Myocyte (in vitro differentiated cells): ENCODE measurements around the gene SRCAP. TPM values are rescaled to one million over a fixed set of nuclear protein-coding genes. Genes with fewer than 3 reads are reported as not detected.

ENCODE experiments used
- DNase-seq: peaks from one replicate; pipeline ENCODE4 v3.0.0-alpha.2; 2012; ENCODE audit warnings: low read depth
- total RNA-seq: library from RNA; depleted of rRNA; stranded (reverse); fragments of >200 nt; gene quantifications from 2 replicates; pipeline ENCODE4 v1.2.3, GENCODE V29; 2014

Gene SRCAP
- total RNA-seq, 1 donor from 2014 or later: 13.9 TPM

DNA sequence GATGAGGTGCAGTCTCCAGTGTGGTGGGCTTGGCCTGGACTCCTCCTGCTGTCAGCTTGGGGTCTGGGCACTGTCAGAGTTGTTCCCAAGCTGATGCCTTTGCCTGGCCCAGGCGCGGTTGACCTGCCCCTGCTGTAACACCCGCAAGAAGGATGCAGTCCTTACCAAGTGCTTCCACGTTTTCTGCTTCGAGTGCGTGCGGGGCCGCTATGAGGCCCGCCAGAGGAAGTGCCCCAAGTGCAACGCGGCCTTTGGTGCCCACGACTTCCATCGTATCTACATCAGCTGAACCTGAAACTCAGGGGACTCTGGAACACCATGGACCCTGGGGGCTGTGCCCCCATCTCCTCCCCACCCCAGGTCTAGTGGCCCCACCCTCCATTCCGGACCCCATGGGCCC, 74.9 kb downstream of the SRCAP start:
- DNase-seq: no peak

DNA sequence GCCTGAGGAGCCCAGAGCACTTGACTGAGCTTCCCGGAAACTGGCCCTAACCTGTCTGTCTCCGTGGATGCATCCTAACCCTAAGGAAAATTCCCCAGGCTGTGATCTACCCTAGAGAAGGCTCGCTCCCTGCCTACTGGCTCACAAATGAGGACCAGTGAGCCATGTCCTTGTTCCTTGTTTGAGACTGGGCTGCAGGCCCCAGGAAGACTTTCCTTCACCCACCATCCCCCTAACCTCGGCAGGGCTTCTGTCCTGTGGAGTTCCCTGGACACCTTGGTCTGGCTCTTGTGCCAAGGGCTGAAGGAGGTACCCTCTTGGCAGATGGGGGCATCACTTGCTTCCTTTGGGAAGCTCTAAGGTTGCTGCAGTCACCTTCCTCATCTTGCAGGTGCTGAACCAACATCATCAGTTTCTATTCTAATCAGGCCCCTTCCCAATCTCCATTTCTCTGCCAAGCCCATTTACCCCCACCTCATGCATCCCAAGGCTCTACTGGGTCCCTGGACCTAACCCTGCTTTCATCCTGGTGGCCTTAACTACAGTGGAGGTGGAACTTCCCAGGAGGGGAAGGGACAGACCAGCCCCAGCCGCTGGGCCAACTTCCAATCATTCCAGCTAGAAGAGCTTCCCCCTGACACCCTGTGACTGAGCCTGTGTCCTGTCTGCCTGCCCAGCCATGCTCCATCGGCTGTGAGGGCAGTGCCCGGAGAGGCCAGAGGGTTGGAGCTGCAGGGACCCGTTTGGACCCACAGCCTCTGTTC, 75.6 kb downstream of the SRCAP start:
- DNase-seq: no peak

DNA sequence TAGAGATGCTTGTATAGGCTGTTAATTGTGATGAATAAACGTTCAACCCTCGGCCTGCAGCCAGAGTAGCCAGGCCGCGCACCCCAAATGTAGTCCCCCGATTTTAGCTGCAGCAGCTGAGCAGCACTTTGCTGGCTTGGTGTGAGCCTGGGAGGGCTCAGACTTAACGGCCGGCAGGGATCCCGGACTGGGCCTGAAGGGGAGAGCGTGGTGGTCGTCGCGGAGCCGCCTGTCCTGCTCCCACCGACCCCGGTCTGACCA, 76.1 kb downstream of the SRCAP start:
- no peak for DNase-seq

DNA sequence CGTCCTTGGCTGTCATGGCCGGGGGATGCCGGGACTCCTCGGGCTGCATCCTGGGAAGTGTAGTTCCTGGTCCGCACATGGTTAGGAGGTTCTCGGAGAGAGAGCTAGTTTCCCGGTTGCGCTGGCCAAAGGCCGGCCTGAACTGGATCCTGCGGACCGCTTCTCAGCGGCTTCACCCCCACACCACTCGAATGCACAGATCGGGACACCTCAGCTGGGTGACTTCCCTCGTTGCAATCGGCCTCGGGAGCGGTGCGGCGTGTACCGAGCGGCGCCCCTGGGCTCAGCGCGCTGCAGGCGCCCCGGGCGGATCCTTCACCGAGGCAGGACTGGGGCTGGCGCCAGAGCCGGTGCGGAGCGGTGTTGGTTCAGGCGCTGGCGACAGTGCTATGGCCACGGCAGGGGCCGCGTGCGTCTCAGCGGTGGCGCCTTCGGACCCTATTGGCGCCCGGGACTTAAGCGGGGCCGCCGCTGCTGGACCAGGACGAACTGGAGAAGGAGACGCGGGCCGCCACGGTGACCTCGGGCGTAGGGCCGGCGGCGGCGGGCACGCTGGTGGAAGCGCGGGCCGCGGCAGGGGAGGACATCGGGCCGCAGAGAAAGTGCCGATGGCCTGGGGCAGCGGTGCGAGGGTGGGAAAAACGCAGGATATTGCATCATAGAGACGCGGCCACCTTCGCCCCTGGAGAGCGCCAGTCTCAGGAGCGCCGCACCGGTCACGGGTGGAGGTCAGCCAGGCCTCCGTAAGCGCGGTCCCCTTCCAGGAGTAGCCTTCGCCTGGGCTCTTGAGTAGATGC, 76.6 kb downstream of the SRCAP start:
- peak; percentile 90 for DNase-seq

DNA sequence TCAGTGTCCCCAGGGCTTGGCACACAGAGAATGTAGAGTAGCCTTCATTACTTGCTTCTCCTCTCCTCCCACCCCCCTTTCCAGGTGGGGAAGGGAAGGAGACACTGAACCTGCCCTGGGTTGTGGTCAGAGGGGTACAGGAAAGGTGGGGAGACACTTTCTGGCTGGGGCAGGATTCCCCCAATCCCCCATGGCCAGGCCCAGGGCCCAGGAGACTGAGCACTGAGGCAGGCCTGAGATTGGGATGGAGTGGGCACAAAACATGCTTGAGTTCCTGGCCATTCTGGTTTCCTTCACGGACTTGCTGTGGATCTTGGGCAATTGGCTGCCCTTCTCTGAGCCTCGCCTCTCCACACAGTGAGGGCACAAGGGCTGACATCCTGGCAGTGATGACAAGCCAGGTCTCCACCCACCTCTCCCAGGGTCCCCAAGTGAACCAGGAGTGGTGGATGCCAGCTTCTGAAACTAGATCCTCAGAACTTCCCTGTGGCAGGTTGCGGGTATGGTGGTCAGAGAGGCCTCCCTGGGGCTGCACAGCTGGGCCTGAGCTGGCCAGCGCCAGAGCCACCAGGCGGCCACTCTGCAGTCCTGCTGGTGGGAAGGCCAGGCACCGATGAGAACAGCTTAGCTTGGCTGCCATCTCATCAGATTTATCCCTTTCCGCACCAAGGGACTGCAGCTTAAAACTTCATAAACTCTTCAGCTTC, 78.8 kb downstream of the SRCAP start:
- DNase-seq: peak; percentile 85

DNA sequence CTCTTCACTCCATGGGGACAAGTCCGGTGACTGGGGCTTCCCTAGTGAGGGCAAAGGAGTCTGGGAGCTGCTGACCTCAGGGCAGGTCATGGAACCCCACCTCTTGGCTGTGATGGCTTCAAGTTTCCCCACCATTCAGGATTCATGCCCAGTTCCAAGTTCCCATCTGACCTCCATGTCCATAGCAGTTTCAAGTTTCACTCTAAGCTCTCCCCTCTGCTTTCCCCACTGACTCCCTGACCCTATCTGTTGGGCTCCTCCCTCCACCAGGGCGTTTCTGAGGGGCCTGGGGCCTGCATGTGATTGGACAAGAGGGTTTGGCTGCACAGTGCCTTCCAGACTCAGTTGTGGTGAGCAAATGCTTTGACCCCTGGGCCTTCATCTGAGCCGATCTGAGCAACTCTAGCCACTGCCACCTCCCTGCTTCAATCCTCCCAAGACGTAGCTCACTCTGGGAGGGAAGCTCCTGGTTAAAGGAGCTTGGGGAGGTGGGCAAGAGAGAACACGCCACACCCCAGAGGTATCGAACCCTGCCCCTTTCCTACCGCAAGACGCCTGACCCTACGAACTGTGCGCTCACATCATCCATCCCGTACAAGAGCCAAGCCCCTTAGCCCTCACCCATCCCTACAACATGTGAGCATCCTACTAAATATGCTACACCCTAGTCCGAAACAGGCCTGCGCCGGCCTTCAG, 79.7 kb downstream of the SRCAP start:
- peak; percentile 73 for DNase-seq

DNA sequence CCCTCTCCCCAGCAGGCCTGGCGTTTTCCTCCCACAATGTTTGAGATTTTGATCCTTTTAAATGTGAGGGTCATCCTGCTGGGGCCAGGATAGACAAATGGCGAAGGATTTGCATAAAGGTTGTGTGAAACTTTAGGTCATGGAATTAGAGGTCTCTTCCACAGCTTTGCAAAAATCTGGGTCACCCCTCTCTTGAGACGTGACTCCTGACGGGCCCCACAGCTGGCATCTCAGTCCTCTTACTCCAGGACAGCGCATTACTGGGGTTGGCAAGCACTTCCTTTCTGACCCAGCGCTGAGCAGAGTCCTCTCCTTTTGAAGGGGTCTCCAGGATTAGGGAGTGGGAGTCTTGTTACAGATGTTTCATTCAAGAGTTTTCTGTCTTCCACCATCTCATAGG, 80.6 kb downstream of the SRCAP start:
- no peak for DNase-seq

DNA sequence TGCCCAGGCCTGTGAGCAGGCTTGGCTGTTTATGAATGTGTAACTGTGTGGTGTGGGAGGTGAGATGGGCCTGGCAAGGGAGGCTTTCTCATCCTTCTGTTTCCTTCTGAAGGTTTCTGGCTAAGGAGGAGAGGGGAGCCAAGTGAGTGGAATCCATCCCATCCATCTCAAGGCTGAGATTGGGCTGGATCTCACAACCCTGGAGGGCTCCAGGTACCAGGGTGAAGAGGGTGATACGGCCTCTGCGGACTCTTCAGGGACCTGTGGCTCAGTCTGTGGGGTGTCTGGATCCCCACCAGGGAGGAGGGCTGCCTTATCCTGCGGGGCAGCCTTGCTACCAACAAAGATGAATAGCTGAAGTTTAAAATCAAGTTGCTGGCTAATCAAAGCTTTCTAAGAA, 81.0 kb downstream of the SRCAP start:
- no peak for DNase-seq

DNA sequence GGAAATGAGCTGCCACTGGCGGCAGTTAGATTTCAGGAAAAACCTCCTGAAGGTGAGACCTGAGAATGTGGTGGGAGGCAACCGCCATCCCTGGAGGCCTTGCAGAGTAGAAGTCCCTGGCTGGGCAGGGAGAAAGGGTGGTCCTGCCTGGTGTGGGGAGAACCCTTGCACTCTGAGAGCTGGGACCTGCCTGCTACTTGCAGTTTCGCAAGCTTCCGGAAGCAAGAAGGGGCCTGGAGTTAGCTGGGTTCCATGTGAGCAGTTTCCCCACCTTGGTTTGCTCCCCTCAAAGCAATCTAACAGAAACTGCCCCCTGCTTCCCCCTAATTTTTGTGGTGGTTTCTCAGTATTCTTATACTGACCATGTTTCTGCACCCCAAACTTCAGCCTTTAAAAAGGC, 81.6 kb downstream of the SRCAP start:
- DNase-seq: no peak

DNA sequence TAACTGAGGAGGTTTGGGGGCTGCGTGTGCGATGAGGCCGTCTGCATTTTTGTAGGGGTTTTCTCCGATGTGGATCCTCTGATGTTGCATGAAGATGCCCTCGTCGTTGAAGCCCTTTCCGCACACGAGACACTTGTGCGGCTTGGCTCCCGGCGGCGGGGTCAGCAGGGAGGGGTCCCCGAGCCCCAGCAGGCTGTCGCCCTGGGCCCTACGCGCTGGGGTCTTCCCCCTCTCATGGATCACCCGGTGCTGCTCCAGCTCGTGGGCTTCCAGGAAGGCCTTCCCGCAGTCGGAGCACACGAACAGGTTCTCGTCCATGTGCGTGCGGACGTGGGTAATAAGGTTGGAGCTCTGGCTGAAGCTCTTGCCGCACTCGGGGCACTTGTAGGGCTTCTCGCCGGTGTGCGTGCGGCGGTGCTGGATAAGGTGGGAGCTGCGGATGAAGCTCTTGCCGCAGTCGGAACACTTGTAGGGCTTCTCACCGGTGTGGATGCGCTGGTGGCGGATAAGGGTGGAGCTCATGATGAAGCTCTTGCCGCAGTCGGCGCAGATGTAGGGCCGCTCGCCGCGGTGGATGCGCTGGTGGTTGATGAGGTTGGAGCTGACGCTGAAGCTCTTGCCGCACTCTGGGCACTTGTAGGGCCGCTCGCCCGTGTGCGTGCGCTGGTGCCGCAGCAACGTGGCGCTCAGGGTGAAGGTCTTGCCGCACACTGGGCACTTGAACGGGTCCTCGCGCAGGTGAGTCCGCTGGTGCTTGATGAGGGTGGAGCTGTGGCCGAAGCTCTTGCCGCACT, 83.7 kb downstream of the SRCAP start:
- no peak for DNase-seq

DNA sequence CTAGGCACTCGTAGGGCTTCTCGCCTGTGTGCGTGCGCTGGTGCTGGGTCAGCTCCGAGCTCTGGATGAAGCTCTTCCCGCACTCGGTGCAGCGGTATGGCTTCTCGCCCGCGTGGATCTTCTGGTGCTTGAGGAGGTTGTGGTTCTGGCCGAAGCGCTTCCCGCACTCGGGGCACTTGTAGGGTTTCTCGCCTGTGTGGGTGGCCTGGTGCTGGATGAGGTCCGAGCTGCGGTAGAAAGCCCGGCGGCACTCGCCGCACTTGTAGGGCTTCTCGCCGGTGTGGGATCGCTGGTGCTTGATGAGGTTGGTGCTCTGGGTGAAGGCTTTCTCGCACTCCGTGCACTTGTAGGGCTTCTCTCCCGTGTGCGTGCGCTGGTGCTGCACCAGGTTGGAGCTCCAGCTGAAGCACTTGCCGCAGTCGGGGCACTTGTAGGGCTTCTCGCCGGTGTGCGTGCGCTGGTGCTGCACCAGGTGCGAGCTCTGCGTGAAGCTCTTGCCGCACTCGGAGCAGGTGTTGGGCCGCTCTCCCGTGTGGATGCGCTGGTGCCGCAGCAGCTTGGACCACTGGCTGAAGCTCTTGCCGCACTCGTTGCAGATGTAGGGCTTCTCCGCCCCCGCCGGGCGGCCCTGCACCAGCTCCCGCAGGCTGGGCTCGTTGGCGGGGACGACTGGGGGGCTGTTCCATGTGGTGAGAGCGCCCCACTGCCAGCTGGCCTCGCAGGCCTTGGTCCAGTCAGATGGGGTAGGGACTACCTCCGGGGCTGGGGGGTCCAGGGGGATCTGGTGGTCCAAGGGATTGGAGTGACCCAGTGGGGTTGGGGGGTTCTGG, 84.5 kb downstream of the SRCAP start:
- DNase-seq: no peak

DNA sequence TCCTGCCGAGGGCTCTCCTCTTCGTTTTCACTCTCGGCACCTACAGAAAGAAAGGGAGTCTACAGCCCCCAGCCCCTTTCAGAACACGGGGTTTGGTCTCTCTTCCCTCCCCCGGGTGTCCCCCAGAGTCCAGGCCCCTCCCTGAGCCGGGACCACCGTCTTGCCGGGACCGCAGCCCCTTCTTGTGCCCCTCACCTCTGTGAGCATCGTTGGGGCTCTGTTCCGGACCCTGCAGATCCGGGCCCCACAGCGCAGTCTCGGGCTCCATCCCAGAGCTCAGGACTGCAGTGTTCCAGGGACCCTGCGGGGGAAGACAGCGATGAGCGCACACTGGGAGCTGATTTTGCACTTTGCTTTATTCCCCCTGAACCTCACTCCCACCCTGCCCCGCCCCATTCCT, 85.2 kb downstream of the SRCAP start:
- no peak for DNase-seq

DNA sequence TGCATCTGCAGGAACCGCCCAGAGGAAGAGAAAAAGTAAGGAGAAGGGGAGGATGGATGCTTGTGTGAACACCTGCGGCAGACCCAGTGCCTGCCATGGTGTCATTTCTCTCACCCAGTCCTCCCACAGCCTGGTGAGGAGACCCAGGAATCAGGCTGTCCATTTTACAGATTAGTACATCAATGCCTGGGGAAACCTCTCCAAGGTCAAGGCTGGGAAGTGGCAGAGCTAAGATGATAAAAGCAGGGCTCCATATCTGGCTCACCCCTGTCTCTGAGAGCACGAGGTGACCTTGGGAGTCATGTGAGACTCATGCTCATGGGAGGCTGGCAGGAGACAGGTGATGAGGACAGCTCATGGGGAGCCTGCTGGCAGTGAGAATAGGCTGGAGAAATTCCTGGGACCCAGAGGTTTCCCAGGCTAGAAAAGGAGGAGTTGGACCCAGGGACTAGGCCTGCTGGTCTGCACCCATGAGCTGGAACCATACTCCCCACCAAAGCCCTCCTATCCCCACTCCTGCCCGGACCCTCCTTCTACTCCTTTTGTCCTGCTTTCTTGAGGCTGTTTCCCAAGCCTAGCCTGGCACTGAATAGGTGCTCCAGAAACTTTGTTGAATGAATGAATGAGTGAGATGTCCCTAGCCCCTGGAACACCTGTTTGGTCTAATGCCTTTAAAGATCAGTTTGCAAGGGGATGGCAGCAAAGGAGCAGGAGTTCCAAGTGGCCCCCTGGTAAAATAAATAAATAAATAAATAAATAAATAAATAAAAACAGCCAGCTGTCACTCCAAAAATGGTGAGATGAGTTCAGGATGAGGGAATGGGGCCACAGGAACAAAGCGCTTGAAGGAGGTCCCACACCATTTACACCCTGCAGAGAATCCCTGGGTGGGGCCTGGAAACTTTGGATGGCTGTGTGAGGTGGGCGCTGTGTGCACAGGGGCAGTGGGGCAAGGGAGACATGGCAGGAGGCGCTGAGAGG, 86.4 kb downstream of the SRCAP start:
- DNase-seq: peak; percentile 54

DNA sequence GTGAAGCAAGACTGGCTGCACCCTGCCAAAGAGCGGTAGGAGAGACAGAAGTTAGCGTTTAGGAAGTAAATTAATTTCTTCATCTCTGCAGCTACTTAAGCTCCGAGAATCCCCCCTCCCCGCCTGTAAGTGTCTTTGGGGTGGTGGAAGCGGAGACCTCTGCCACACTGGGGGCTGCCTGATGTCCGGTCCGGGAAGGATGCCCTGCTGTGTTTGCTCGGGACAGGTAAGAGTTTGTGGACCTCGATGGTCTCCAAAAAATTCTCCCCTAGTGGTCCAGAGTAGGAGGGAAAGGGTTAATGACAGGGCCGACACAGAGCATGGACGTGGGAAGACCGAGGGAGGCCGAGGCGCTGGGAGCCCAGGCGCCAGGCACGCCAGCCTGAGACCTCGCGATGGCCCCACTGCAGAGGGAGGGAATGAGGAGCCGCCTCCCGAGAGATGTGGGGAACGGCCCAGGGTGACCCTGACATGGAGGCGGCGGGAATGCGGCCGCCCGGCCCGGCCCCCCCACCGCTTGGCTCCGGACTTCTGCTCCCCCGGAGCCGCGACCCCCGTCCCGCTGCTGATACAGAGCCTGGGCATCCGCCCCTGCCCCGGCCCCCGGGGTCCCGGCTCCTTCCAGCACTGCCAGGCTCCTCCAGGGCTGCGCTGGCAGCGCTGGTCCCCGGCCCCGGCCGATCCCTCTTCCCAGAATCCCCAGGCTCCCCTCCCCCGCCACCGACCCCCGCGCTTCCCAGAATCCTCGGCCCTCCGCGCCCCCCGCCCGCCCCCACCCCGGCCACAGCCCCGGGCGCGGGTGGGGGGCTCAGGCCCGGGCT, 87.4 kb downstream of the SRCAP start:
- DNase-seq: peak; percentile 68

DNA sequence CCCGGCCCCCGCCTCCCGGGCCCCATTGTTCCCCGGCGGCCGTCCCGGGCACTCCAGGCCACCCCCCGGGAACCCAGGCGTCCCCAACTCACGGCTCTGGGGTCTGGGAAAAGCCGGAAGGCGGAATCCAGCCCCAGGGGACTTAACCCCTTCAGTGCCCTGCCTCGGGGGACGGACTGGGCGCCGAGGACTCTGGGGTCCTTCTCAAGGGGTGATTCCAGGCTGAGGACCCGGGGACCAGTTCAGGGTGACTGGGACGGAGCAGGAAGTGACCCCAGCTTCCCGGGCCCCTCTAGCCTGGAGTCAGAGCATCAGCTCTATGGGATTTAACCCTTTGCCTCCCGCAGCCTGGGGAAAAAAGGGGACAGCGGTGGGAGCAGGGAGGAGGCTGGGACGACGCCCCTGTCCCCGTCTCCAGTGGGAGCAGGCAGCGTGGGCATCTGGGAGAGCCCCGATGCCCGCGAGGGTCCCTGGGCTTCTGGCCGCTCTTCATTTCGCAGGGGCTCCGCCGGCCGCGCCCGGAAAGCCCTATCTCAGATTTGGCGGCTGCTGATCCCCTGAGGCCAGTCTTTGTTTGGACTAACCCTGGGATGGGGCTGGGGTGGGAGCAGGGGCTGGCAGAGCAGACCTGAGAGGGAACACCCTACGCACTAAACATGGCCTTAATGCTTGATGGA, 88.1 kb downstream of the SRCAP start, which contains the start of gene ZNF629:
ZNF629 (minus strand) TSS at position 270 of the 677 bp plus-strand sequence. CDS start 2,723 bp downstream, outside the sequence.
- DNase-seq: peak; percentile 89

DNA sequence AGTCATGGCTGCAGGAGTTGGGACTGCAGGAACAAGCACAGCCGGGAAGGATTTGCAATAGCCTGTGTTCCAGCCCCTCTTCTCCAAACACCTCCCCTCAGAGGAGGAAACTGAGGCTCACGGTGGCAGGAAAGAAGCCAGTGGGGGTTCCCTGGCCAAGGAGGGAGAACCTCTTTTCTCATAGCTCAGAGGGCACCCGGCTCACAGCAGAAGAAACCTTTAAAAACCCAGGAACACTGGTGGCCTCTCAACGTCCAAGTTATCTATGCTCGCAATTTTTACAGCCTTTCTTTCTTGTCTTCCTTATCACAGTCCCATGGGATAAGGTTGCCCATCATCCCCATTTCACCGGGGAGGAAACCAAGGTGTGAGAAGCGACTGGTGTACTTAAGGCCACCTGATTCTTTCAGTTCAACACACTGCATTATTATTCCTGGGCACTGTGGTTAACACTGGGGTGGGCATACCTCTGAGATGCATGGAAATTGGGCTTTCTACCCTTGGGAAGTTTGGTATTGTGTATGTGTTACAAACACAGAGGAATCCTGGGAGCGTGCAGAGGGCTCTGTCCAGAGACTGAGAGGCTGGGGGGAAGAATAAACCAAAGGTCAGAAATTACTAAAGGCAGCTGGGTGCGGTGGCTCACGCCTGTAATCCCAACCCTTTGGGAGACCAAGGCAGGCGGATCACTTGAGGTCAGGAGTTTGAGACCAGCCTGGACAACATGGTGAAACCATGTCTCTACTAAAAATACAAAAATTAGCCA, 88.8 kb downstream of the SRCAP start:
- no peak for DNase-seq
